Lung (tissue), 12 donors: Measurements from ENCODE around the gene SYAP1. TPM values are rescaled to one million over a fixed set of nuclear protein-coding genes. Genes with fewer than 3 reads are reported as not detected.
"Not testable (repeated sequence)": the region's sequence is repeated elsewhere in the genome, so short reads cannot be mapped to it uniquely, and the experiment has no call there.

ENCODE experiments used
- ATAC-seq: fragments of 200-7000 bp; cut with Tn5 transposase; one replicate; pipeline ENCODE4 v1.9.1; 2020; ENCODE audit warnings: moderate number of reproducible peaks; ENCODE audit not compliant: insufficient read depth, low FRiP score
- DNase-seq, 3 donors: peaks; one replicate each; pipeline ENCODE4 v3.0.0-alpha.2; 2013 to 2017
- H3K27ac ChIP-seq, 2 donors: one replicate each; pipeline ENCODE4 v1.5.1; 2013; ENCODE audit warnings: mild to moderate bottlenecking in 2 of 2, moderate library complexity in 2 of 2, control low read depth in 1 of 2, inconsistent platforms in 1 of 2, low read depth in 1 of 2, low read length in 1 of 2
- H3K27me3 ChIP-seq, 3 donors: one replicate each; pipeline ENCODE4 v1.5.1; 2013; ENCODE audit warnings: low read length in 2 of 3; ENCODE audit not compliant: control insufficient read depth in 3 of 3, insufficient read depth in 3 of 3
- H3K36me3 ChIP-seq, 4 donors: one replicate each; pipeline ENCODE4 v1.5.1; 2013; ENCODE audit warnings: low read length in 4 of 4, mild to moderate bottlenecking in 1 of 4, moderate library complexity in 1 of 4; ENCODE audit not compliant: control insufficient read depth in 4 of 4, insufficient read depth in 4 of 4
- H3K4me1 ChIP-seq, 5 donors: one replicate each; pipeline ENCODE4 v1.5.1; 2013; ENCODE audit warnings: low read length in 5 of 5, mild to moderate bottlenecking in 2 of 5, moderate library complexity in 1 of 5; ENCODE audit not compliant: control insufficient read depth in 5 of 5, insufficient read depth in 5 of 5
- H3K4me3 ChIP-seq: one replicate; pipeline ENCODE4 v1.5.1; 2013; ENCODE audit warnings: mild to moderate bottlenecking, control low read depth, moderate library complexity
- H3K9ac ChIP-seq, 2 donors: one replicate each; pipeline ENCODE4 v1.5.1; 2013; ENCODE audit warnings: low read length in 2 of 2, control low read depth in 1 of 2; ENCODE audit not compliant: insufficient read depth in 1 of 2
- H3K9me3 ChIP-seq, 4 donors: one replicate each; pipeline ENCODE4 v1.5.1; 2013; ENCODE audit warnings: low read length in 3 of 4, mild to moderate bottlenecking in 1 of 4, moderate library complexity in 1 of 4; ENCODE audit not compliant: control insufficient read depth in 4 of 4, insufficient read depth in 3 of 4
- WGBS, 2 donors: extraction: QIAGEN DNeasy Blood & Tissue Kit; methylation state at CpG; one replicate each; pipeline ENCODE4 v1.1.7; 2013; 5-methylcytosine and 5-hydroxymethylcytosine counted together
- polyA plus RNA-seq, 2 donors: library from polyadenylated mRNA; stranded (reverse); fragments of 200-250 nt; gene quantifications; one replicate each; pipeline ENCODE4 v1.2.1, GENCODE V29; 2013
- total RNA-seq, 2 donors: library from RNA; depleted of rRNA in 1 of 2; stranded (reverse); fragments of >200 nt in 1 of 2; gene quantifications; one replicate each; pipeline ENCODE4 v1.2.1, GENCODE V29; 2014 to 2021
- TF ChIP-seq, protein P1 (sequence below): IDR thresholded peaks from 2 replicates; pipeline ENCODE4 v1.5.1; 2012; ENCODE audit warnings: mild to moderate bottlenecking; ENCODE audit errors: control extremely low read depth, extremely low read depth
- donor health status: control.
- donor health status: control.
- donor health status: Bipolar disorder and iron deficiency.
- donor health status: healthy.
- donor health status: DM: yes; HTN: yes; CAD: no.

Gene SYAP1
- total and polyA plus RNA-seq, 4 donors, result 10.2 to 32.0 (median 23.2) TPM

DNA sequence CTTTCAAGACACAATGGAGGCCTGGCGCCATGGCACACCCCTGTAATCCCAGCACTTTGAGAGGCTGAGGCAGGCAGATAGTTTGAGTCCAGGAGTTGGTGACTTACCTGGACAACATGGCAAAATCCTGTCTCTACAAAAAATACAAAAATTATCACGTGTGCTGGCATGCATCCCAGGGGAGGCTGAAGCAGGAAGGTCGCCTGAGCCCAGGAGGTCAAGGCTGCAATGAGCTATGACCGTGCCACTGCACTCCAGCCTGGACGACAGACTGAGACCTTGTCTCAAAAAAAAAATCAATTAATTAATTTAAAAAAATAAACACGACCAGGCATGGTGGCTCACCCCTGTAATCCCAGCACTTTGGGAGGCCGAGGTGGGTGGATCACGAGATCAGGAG, 4.9 kb upstream of the SYAP1 start:
- WGBS, 2 donors, result 82 to 95% methylated on average over 8 of the region's 8 CpGs
- peaks cover 0 to 34% (median 27%) of the 10 kb centered on the region in 3 donors for H3K27me3 ChIP-seq
- ATAC-seq (no peak), DNase-seq (no peak)
- no peak overlapping the region for H3K4me3 ChIP-seq
- H3K9me3 ChIP-seq, result no peaks in the 10 kb centered on the region
- TF ChIP-seq, protein P1, sequence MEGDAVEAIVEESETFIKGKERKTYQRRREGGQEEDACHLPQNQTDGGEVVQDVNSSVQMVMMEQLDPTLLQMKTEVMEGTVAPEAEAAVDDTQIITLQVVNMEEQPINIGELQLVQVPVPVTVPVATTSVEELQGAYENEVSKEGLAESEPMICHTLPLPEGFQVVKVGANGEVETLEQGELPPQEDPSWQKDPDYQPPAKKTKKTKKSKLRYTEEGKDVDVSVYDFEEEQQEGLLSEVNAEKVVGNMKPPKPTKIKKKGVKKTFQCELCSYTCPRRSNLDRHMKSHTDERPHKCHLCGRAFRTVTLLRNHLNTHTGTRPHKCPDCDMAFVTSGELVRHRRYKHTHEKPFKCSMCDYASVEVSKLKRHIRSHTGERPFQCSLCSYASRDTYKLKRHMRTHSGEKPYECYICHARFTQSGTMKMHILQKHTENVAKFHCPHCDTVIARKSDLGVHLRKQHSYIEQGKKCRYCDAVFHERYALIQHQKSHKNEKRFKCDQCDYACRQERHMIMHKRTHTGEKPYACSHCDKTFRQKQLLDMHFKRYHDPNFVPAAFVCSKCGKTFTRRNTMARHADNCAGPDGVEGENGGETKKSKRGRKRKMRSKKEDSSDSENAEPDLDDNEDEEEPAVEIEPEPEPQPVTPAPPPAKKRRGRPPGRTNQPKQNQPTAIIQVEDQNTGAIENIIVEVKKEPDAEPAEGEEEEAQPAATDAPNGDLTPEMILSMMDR, result no peak
- H3K4me1 ChIP-seq, result peaks cover 0 to 3% (median 0%) of the 10 kb centered on the region in 5 donors
- H3K9ac ChIP-seq, result no peak overlapping the region
- no peaks in the 10 kb centered on the region for H3K36me3 ChIP-seq
- no peak overlapping the region for H3K27ac ChIP-seq

DNA sequence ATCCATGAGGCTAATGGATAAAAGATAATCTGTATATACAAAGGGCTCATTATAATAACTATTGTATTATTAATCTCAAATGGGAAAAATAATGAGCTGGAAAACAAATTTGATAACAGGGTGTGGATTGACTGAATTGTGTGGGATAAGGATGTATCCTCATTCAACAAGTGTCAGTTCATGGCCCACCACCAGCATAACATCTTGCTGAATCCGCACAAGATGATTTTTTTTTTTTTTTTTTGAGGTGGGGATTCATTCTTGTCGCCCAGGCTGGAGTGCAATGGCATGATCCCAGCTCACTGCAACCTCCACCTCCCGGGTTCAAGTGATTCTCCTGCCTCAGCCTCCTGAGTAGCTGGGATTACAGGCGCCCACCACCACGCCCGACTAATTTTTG, 3.8 kb upstream of the SYAP1 start:
- H3K9ac ChIP-seq, H3K9me3 ChIP-seq, H3K27ac ChIP-seq, ATAC-seq, H3K36me3 ChIP-seq, DNase-seq, H3K4me3 ChIP-seq: not testable (repeated sequence)
- H3K4me1 ChIP-seq, result peaks cover 0 to 11% (median 0%) of the 10 kb centered on the region in 5 donors
- 92 to 93% methylated on average over 1 to 6 of the region's 6 CpGs for WGBS, 2 donors
- peaks cover 0 to 31% (median 26%) of the 10 kb centered on the region in 3 donors for H3K27me3 ChIP-seq

GRCh38 chrX:16716451-16716850, 3.0 kb upstream of the SYAP1 start:
- H3K27ac ChIP-seq, H3K4me3 ChIP-seq, DNase-seq, ATAC-seq, H3K36me3 ChIP-seq, H3K9me3 ChIP-seq, H3K9ac ChIP-seq: not testable (repeated sequence)
- Histone ChIP-seq H3K27me3 (peaks cover 0 to 26% (median 19%) of the 10 kb centered on the region in 3 donors), H3K4me1 (peaks cover 0 to 11% (median 0%) of the 10 kb centered on the region in 5 donors)
- WGBS, 2 donors, result 85 to 86% methylated on average over 5 to 6 of the region's 6 CpGs

GRCh38 chrX:16718824-16719333, 533 bp upstream of the SYAP1 start:
- DNase-seq, result no peak
- 10 to 13% methylated on average over 6 of the region's 6 CpGs for whole genome bisulfite sequencing, 2 donors
- Histone ChIP-seq H3K36me3 (no peaks in the 10 kb centered on the region), H3K27ac (peak overlapping the region; percentile 93 to 98), H3K4me3 (peak overlapping the region; percentile 83), H3K9me3 (peaks cover 0 to 2% (median 0%) of the 10 kb centered on the region in 4 donors), H3K9ac (peak overlapping the region; percentile 97 to 98), H3K4me1 (peaks cover 0 to 11% (median 2%) of the 10 kb centered on the region in 5 donors), H3K27me3 (peaks cover 0 to 15% (median 6%) of the 10 kb centered on the region in 3 donors)
- TF ChIP-seq, protein P1, result no peak
- no peak for ATAC-seq
